H1 (cell line): ENCODE data around the gene ABCF2. TPM values are rescaled to one million over a fixed set of nuclear protein-coding genes. Genes with fewer than 3 reads are reported as not detected.
A peak's percentile ranks its signal among the peaks of the same experiment; 100 is the strongest.

Experiments
- CTCF ChIA-PET: fragments of 300-600 bp; sonication (Branson Sonifier 250); formaldehyde crosslinking; loops from one replicate; lab custom pipeline; 2021; ENCODE audit not compliant: partially characterized antibody; lab: Charles Lee
- POLR2A ChIA-PET: fragments of 300-600 bp; sonication (Branson Sonifier 250); formaldehyde crosslinking; loops from one replicate; lab custom pipeline; 2021; ENCODE audit warnings: inconsistent platforms; ENCODE audit not compliant: partially characterized antibody; lab: Charles Lee
- DNase-seq, 2 experiments: peaks; one replicate each; pipeline versions ENCODE4 v3.0.0 to v3.0.0-alpha.2; 2010 to 2022; ENCODE audit warnings: low spot score in 2 of 2, low read depth in 1 of 2, mixed read lengths in 1 of 2
- FAIRE-seq: peaks from 2 replicates; lab custom pipeline; 2011; peaks lifted over from hg19 to GRCh38; lab: Jason Lieb, UNC
- H2AFZ ChIP-seq: 2 replicates; pipeline ENCODE4 v1.8.1; 2012; ENCODE audit warnings: low read length, inconsistent platforms
- H2AK5ac ChIP-seq: 2 replicates; pipeline ENCODE4 v1.6.1; 2013; ENCODE audit warnings: low read depth, low read length
- H2BK120ac ChIP-seq: replicated peaks from 2 replicates; pipeline ENCODE3; 2013; ENCODE audit warnings: low read depth, low read length, inconsistent platforms
- H2BK12ac ChIP-seq: 2 replicates; pipeline ENCODE4 v1.6.1; 2013; ENCODE audit warnings: low read depth, low read length
- H2BK15ac ChIP-seq: 2 replicates; pipeline ENCODE4 v1.6.1; 2013; ENCODE audit warnings: low read length
- H2BK20ac ChIP-seq: 2 replicates; pipeline ENCODE4 v1.6.1; 2013; ENCODE audit warnings: low read length
- H2BK5ac ChIP-seq: 2 replicates; pipeline ENCODE4 v1.6.1; 2013; ENCODE audit warnings: low read depth, low read length
- H3K14ac ChIP-seq: 2 replicates; pipeline ENCODE4 v1.6.1; 2013; ENCODE audit warnings: inconsistent platforms; ENCODE audit not compliant: insufficient read length
- H3K18ac ChIP-seq: 2 replicates; pipeline ENCODE4 v1.6.1; 2013; ENCODE audit warnings: low read length; ENCODE audit errors: extremely low read depth
- H3K23ac ChIP-seq: 2 replicates; pipeline ENCODE4 v1.6.1; 2013; ENCODE audit warnings: inconsistent platforms; ENCODE audit not compliant: insufficient read length
- H3K23me2 ChIP-seq: 2 replicates; pipeline ENCODE4 v1.6.1; 2013; ENCODE audit warnings: low read depth, low read length
- H3K27ac ChIP-seq: 2 replicates; pipeline ENCODE4 v1.6.1; 2011; ENCODE audit warnings: low read depth, low read length, inconsistent platforms
- H3K27me3 ChIP-seq, 4 experiments: replicated peaks in 1 of 4; 1 replicate in 1 of 4; 2 replicates in 3 of 4; pipeline versions ENCODE4 v1.6.1 to v1.8.1; 2011 to 2013; ENCODE audit warnings: low read length in 3 of 4, mild to moderate bottlenecking in 3 of 4, inconsistent platforms in 2 of 4, mixed read lengths in 2 of 4, moderate library complexity in 1 of 4; ENCODE audit not compliant: control insufficient read depth in 3 of 4, insufficient read depth in 3 of 4; ENCODE audit errors: extremely low read depth in 1 of 4
- H3K36me3 ChIP-seq, 4 experiments: 2 replicates each; pipeline versions ENCODE4 v1.6.1 to v1.8.1; 2011 to 2013; ENCODE audit warnings: mild to moderate bottlenecking in 4 of 4, low read length in 3 of 4, moderate library complexity in 2 of 4, control low read depth in 1 of 4, inconsistent platforms in 1 of 4; ENCODE audit not compliant: insufficient read depth in 4 of 4, control insufficient read depth in 2 of 4
- H3K4ac ChIP-seq: replicated peaks from 2 replicates; pipeline ENCODE3; 2013; ENCODE audit warnings: low read length, low read depth, mixed read lengths, inconsistent platforms; ENCODE audit not compliant: insufficient read length
- H3K4me1 ChIP-seq, 4 experiments: replicated peaks in 1 of 4; 1 replicate in 1 of 4; 2 replicates in 3 of 4; pipeline versions ENCODE4 v1.6.1 to v1.8.1; 2011 to 2013; ENCODE audit warnings: low read length in 3 of 4, inconsistent platforms in 2 of 4, mixed read lengths in 1 of 4; ENCODE audit not compliant: insufficient read depth in 4 of 4, control insufficient read depth in 3 of 4
- H3K4me2 ChIP-seq, 2 experiments: 2 replicates each; pipeline versions ENCODE4 v1.6.1 to v1.8.1; 2011 to 2013; ENCODE audit warnings: low read depth in 2 of 2, low read length in 2 of 2, control low read depth in 1 of 2, inconsistent platforms in 1 of 2, mild to moderate bottlenecking in 1 of 2; ENCODE audit not compliant: insufficient read depth in 1 of 2
- H3K4me3 ChIP-seq, 4 experiments: fragments of 200-600, 300-600 bp in 1 of 4; sonication (generic), shearing (Covaris generic), sonication (Bioruptor Twin) in 1 of 4; 2 replicates each; pipeline versions ENCODE4 v1.5.1 to v1.8.1; 2011 to 2016; ENCODE audit warnings: low read length in 4 of 4, low read depth in 3 of 4, control low read depth in 2 of 4, inconsistent platforms in 2 of 4, mild to moderate bottlenecking in 2 of 4, mixed read lengths in 1 of 4, moderate library complexity in 1 of 4; ENCODE audit not compliant: insufficient read depth in 2 of 4; ENCODE audit errors: extremely low read depth in 1 of 4
- H3K56ac ChIP-seq: replicated peaks from 2 replicates; pipeline ENCODE3; 2013; ENCODE audit warnings: low read depth, mild to moderate bottlenecking, mixed read lengths, low read length, inconsistent platforms; ENCODE audit not compliant: insufficient read length
- H3K79me1 ChIP-seq: 2 replicates; pipeline ENCODE4 v1.6.1; 2013; ENCODE audit warnings: low read depth, low read length, control low read depth
- H3K79me2 ChIP-seq, 2 experiments: 2 replicates each; pipeline versions ENCODE4 v1.6.1 to v1.8.1; 2012 to 2013; ENCODE audit warnings: low read length in 2 of 2, mild to moderate bottlenecking in 2 of 2, inconsistent platforms in 1 of 2; ENCODE audit not compliant: insufficient read depth in 2 of 2, control insufficient read depth in 1 of 2
- H3K9ac ChIP-seq, 4 experiments: replicated peaks in 1 of 4; 1 replicate in 1 of 4; 2 replicates in 3 of 4; pipeline versions ENCODE4 v1.6.1 to v1.8.1; 2011 to 2013; ENCODE audit warnings: low read depth in 3 of 4, low read length in 3 of 4, control low read depth in 2 of 4, mild to moderate bottlenecking in 2 of 4, moderate library complexity in 2 of 4, inconsistent platforms in 1 of 4; ENCODE audit errors: extremely low read depth in 1 of 4
- H3K9me3 ChIP-seq, 2 experiments: 2 replicates each; pipeline versions ENCODE4 v1.6.1 to v1.8.1; 2012 to 2013; ENCODE audit warnings: mild to moderate bottlenecking in 2 of 2, moderate library complexity in 2 of 2, control low read depth in 1 of 2, inconsistent platforms in 1 of 2, low read depth in 1 of 2, low read length in 1 of 2, mixed read lengths in 1 of 2; ENCODE audit not compliant: insufficient read depth in 2 of 2
- H4K20me1 ChIP-seq, 2 experiments: replicated peaks in 1 of 2; 2 replicates each; pipeline versions ENCODE3 to v1.8.1; 2011 to 2013; ENCODE audit warnings: inconsistent platforms in 2 of 2, low read length in 2 of 2, mild to moderate bottlenecking in 1 of 2; ENCODE audit not compliant: insufficient read depth in 2 of 2, control insufficient read depth in 1 of 2
- H4K5ac ChIP-seq: 2 replicates; pipeline ENCODE4 v1.6.1; 2013; ENCODE audit warnings: low read length, low read depth, mixed read lengths, inconsistent platforms; ENCODE audit not compliant: insufficient read length
- H4K8ac ChIP-seq: 2 replicates; pipeline ENCODE4 v1.8.0; 2013; ENCODE audit warnings: mild to moderate bottlenecking, moderate library complexity, low read length, inconsistent platforms; ENCODE audit not compliant: insufficient read depth; ENCODE audit errors: extremely low read depth
- H4K91ac ChIP-seq: replicated peaks from 2 replicates; pipeline ENCODE3; 2013; ENCODE audit warnings: low read length, mixed read lengths, inconsistent platforms; ENCODE audit not compliant: insufficient read length
- ASH2L ChIP-seq: fragments of 200-600, 300-600 bp; sonication (generic); IDR thresholded peaks from one replicate; pipeline ENCODE4 v1.7.1; 2017; ENCODE audit warnings: low read length
- CBX5 ChIP-seq: fragments of 300-800, 300-1000 bp; sonication (generic); IDR thresholded peaks from 2 replicates; pipeline ENCODE4 v1.7.1; 2016; ENCODE audit warnings: antibody characterized with exemption, low read length, low read depth
- EGR1 ChIP-seq: IDR thresholded peaks from 2 replicates; pipeline ENCODE4 v1.6.1; 2011; ENCODE audit warnings: low read depth, low read length, borderline replicate concordance
- FOSL1 ChIP-seq: IDR thresholded peaks from 2 replicates; pipeline ENCODE4 v1.6.1; 2011; ENCODE audit warnings: mild to moderate bottlenecking, low read depth, low read length, moderate library complexity; ENCODE audit not compliant: insufficient read depth
- GABPA ChIP-seq: IDR thresholded peaks from 2 replicates; pipeline ENCODE4 v1.6.1; 2011; ENCODE audit warnings: mild to moderate bottlenecking, low read length, moderate library complexity, borderline replicate concordance; ENCODE audit not compliant: insufficient read depth
- JUN ChIP-seq: IDR thresholded peaks from 2 replicates; pipeline ENCODE4 v1.6.1; 2011; ENCODE audit warnings: low read depth, mild to moderate bottlenecking, improper control_type of control experiment, low read length
- NRF1 ChIP-seq: IDR thresholded peaks from 2 replicates; pipeline ENCODE4 v1.6.1; 2011; ENCODE audit warnings: mild to moderate bottlenecking, low read depth, low read length, improper control_type of control experiment
- RNF2 ChIP-seq: fragments of 200-900, 300-1000 bp; sonication (generic); IDR thresholded peaks from 2 replicates; pipeline ENCODE4 v1.7.1; 2016; ENCODE audit warnings: borderline replicate concordance, low read depth, mild to moderate bottlenecking, antibody characterized with exemption, low read length; ENCODE audit not compliant: poor library complexity, severe bottlenecking; ENCODE audit errors: missing control alignments
- SAP30 ChIP-seq: fragments of 300-600 bp; sonication (generic); IDR thresholded peaks from 2 replicates; pipeline ENCODE4 v1.7.1; 2012; ENCODE audit warnings: low read length, moderate library complexity, mild to moderate bottlenecking, inconsistent platforms; ENCODE audit not compliant: insufficient read depth, insufficient replicate concordance
- SIN3A ChIP-seq, 2 experiments: IDR thresholded peaks in 1 of 2; conservative IDR thresholded peaks in 1 of 2; 2 replicates each; pipeline ENCODE4 v1.6.1; 2011 to 2012; ENCODE audit warnings: low read length in 2 of 2, improper control_type of control experiment in 1 of 2, low read depth in 1 of 2, mild to moderate bottlenecking in 1 of 2
- WGBS, 2 experiments: shearing (Covaris generic) in 1 of 2; methylation state at CpG; one replicate each; pipeline versions ENCODE4 v1.1.6 to v1.1.7; 2013 to 2015; ENCODE audit warnings: low lambda C conversion rate in 2 of 2, mixed read lengths in 2 of 2, inconsistent platforms in 1 of 2, low coverage in 1 of 2, missing lambda C conversion rate in 1 of 2; ENCODE audit not compliant: insufficient replicate concordance in 2 of 2, insufficient coverage in 1 of 2, insufficient read length in 1 of 2; ENCODE audit errors: extremely low coverage in 1 of 2, missing lambda C conversion rate in 1 of 2; 5-methylcytosine and 5-hydroxymethylcytosine counted together
- polyA plus RNA-seq, 7 experiments: library from polyadenylated mRNA; depleted of rRNA in 3 of 7; stranded (reverse) in 5 of 7; unstranded in 2 of 7; fragments of >200 nt in 5 of 7; fragments of 200-250 nt in 2 of 7; gene quantifications; 1 replicate in 5 of 7; 2 replicates in 1 of 7; 4 replicates in 1 of 7; pipeline versions ENCODE4 v1.2.1 to v1.2.3, GENCODE V29; 2011 to 2013; ENCODE audit warnings: missing spikeins in 2 of 7, mixed read lengths in 2 of 7
- total RNA-seq: library from RNA; stranded (reverse); fragmentation: NEBNext Ultra II Directional; extraction: Animal tissue kit (Norgen Biotek cat#: 25700); gene quantifications from 2 replicates; pipeline ENCODE4 v1.2.1, GENCODE V29; 2021
- TF ChIP-seq, protein P1 (sequence below): IDR thresholded peaks from 2 replicates; pipeline ENCODE4 v1.6.1; 2012; ENCODE audit warnings: inconsistent platforms

The ABCF2 gene
- total and polyA plus RNA-seq, 2 of the 8 experiments (the other 6 are each of a cell fraction or from before 2014, with no cell fraction given), result 28.0 to 55.0 TPM

DNA sequence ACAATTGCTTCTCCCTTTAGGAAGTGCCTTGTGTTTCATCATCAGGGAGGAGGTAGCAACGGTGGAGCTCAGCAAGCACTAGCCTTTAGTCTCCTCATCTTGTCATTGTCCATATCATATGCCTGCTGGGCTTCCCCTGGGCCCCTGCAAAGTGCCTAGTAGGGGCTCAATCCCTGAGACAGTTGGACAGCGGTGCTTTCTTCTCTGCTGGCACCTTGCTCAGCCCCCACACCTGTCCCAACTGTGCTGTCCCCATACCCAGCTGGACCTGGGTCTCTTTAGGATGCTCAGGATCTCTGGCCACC is 16.0 kb upstream of the ABCF2 start:
- no peak for TF ChIP-seq RNF2
- TF ChIP-seq SIN3A (conservative IDR thresholded peaks at IDR 0.05 in 1 of 2, IDR thresholded peaks at IDR 0.05 in 1 of 2; ENCODE audit: low read depth in 1 of 2, low read length in 2 of 2), result no peak
- TF ChIP-seq NRF1, result no peak
- no peak for TF ChIP-seq CBX5
- TF ChIP-seq SAP30, result no peak
- no peak for TF ChIP-seq ASH2L
- no peak for TF ChIP-seq EGR1
- no peak for TF ChIP-seq JUN
- TF ChIP-seq FOSL1, result no peak
- TF ChIP-seq GABPA, result no peak
- TF ChIP-seq, protein P1, sequence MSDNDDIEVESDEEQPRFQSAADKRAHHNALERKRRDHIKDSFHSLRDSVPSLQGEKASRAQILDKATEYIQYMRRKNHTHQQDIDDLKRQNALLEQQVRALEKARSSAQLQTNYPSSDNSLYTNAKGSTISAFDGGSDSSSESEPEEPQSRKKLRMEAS, result no peak
- Histone ChIP-seq H2AK5ac (no peak overlapping the region), H3K4me3 (no peak overlapping the region), H4K5ac (no peak overlapping the region), H3K4me2 (no peak overlapping the region), H2BK12ac (no peak overlapping the region), H3K36me3 (peaks cover 0 to 1% (median 0%) of the 10 kb centered on the region in 4 experiments; a peak in 2 of 8 replicates), H3K9me3 (no peaks in the 10 kb centered on the region), H4K91ac (no peak overlapping the region), H3K9ac (no peak overlapping the region), H2BK5ac (no peak overlapping the region), H3K27ac (no peak overlapping the region), H3K23ac (no peak overlapping the region), H3K56ac (no peak overlapping the region), H3K4me1 (peaks cover 0 to 38% (median 27%) of the 10 kb centered on the region in 4 experiments; a peak in 6 of 7 replicates), H3K14ac (no peak overlapping the region), H3K27me3 (peaks cover 14 to 32% (median 31%) of the 10 kb centered on the region in 4 experiments), H3K23me2 (peaks cover 8% of the 10 kb centered on the region; the same call in 1 of the 2 replicates), H2BK15ac (0 out of 2 replicates have a peak overlapping the region, but pooled peaks have one; percentile 31), H2BK20ac (no peak overlapping the region), H2BK120ac (no peak overlapping the region), H3K18ac (no peak overlapping the region; the same call in 1 of the 2 replicates), H4K8ac (no peak overlapping the region), H3K4ac (no peak overlapping the region), H3K79me1 (peaks cover 5% of the 10 kb centered on the region; the same call in 1 of the 2 replicates), H4K20me1 (peaks cover 1 to 12% of the 10 kb centered on the region in 2 experiments), H2AFZ (no peak overlapping the region), H3K79me2 (no peaks in the 10 kb centered on the region)
- 46% methylated on average over 2 of the region's 2 CpGs; no CpG with 5 or more reads in 1 of the 2 experiments for WGBS, 2 experiments
- no peak for FAIRE-seq
- DNase-seq, result no peak
- ChIA-PET POLR2A (interaction anchor here (1.0 to 5.7 kb wide), 5 partner anchors 9 to 22 kb away, joined by 3 to 22 read pairs (median 10); partner anchors contain the start of genes ABCF2 and CHPF2), CTCF (interaction anchor here (0.6 to 5.1 kb wide), 24 partner anchors 8 to 833 kb away, joined by 3 to 71 read pairs (median 8); partner anchors contain the start of genes ABCF2, CHPF2 and H2BK1)
